GM12891 (cell line): ENCODE results near the gene PTX3.

Experiments
- POLR2A ChIP-seq: IDR thresholded peaks from 2 replicates; pipeline ENCODE4 v1.6.1; 2011; ENCODE audit warnings: low read depth, low read length, control low read depth
- POLR2AphosphoS5 ChIP-seq: IDR thresholded peaks from 2 replicates; pipeline ENCODE4 v1.6.1; 2011; ENCODE audit warnings: low read depth, low read length, control low read depth

DNA sequence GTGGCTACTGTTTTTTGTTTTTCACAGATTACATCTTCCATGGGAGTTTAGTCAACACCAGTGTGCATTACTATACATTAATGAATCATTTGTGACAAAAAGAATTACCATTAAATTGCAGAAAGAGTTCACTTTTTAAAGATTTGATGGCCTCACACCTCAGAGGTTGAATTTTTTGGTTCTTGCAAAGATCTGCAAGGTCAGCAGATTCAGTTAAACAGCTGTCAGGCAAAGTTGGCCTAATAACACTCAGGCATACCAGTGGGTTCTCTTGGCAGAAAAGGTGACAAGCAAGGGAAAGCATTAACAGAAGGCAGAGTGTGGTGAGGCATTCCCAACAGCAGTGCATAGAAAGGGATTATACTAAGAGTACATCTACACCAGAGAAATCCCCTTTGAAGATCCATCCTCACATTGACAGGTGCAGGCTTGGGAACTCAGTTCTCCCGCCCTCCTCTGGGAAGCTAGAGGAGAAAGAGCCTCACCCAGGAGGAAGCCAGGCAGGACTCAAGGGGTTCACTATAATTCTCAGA is 24.3 kb upstream of the PTX3 start:
- TF ChIP-seq POLR2AphosphoS5 (no peak), POLR2A (no peak)
